ENCODE measurements around the gene PMM2. TPM values are rescaled to one million over a fixed set of nuclear protein-coding genes. Genes with fewer than 3 reads are reported as not detected.
A peak's percentile ranks its signal among the peaks of the same experiment; 100 is the strongest.

Gene PMM2
- total and polyA plus RNA-seq, 2 experiments from 2014 or later: 38.2 to 60.4 TPM

DNA sequence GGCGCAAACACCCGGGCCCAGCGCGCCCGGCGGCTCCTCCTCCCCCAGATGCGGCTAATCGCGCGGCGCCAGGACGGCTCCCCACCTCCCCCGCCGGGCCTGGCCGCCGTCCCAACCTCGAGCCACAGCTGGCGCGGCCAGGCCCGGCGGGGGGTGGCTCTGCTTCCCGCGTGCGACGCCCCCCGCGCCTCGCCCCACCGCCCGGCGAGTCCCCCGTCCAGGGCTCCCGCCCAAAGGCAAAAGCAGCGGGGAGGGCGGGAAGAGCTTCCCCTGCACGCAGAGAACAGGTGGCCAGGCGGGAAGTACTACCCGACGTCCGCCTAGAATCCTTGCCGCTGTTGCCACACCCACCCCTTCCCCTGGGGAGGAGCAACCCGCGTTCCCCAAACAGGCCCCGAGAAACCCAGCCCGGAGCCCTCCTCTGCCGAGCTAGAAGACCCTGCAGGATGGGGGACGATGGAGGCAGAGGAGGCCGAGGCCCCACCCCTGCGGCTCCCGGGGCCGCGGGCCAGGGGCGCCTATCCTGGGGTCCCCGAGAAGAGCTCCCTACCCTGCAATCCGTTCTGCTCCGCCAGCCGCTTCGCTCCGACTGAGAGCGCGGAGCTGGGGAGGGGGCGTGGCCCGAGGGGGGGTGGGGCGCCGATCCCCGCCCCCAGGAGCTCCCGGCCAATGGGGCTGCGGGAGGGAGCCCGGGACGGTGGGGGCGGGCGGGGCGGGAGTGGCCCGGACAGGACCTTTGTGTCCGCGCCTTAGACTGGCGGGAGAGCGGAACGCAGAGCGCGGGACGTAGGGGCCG is 71.0 kb downstream of the PMM2 start, which contains the start of gene CARHSP1:
Gene CARHSP1 (minus strand): TSS at position 591 of the 796 bp plus-strand sequence. CDS start 9,678 bp downstream, outside the sequence.
- Histone ChIP-seq H2AFZ (peak within 1 kb of the TSS; percentile 91), H3F3A (replicated peaks; ENCODE audit: low read depth) (peaks cover 32% of the 10 kb centered on the region), H3K79me2 (replicated peaks; ENCODE audit: insufficient read depth) (peaks cover 49% of the 10 kb centered on the region), H3K4me1 (ENCODE audit: insufficient read depth) (peaks cover 34% of the 10 kb centered on the region), H3K9me2 (ENCODE audit: insufficient read depth) (no peaks in the 10 kb centered on the region), H3K4me3 (peak within 1 kb of the TSS; percentile 100), H3K27ac (ENCODE audit: low read depth) (peak within 1 kb of the TSS; percentile 96), H3K36me3 (ENCODE audit: insufficient read depth) (no peaks in the 10 kb centered on the region), H3K4me2 (peak within 1 kb of the TSS; percentile 100), H3K27me3 (ENCODE audit: insufficient read depth) (no peaks in the 10 kb centered on the region), H4K20me1 (replicated peaks; ENCODE audit: insufficient read depth) (peaks cover 32% of the 10 kb centered on the region)
- TF ChIP-seq POLR2AphosphoS5 (IDR thresholded peaks at IDR 0.05; ENCODE audit: low read depth) (peak; percentile 93), REST (IDR thresholded peaks at IDR 0.05; ENCODE audit: unreplicated experiment) (peak; percentile 18), ZNF331 (CRISPR knock-in tag; IDR thresholded peaks at IDR 0.05; ENCODE audit: low read depth) (no peak)
- peak within 1 kb of the TSS; percentile 80 for H3K27ac Mint-ChIP-seq
- ATAC-seq (peak; percentile 50), DNase-seq (ENCODE audit: low spot score) (peak; percentile 94)
- H3K27me3 Mint-ChIP-seq (ENCODE audit: insufficient read depth, low read depth, poor library complexity): peaks cover 37% of the 10 kb centered on the region
- peak within 1 kb of the TSS; percentile 89 for H3K4me3 Mint-ChIP-seq
- H3K9me3 Mint-ChIP-seq: no peaks in the 10 kb centered on the region; the same call in 2 of the 3 replicates
- H3K4me1 Mint-ChIP-seq: peaks cover 40% of the 10 kb centered on the region
- H3K36me3 Mint-ChIP-seq (ENCODE audit: low read depth): peaks cover 23% of the 10 kb centered on the region

DNA sequence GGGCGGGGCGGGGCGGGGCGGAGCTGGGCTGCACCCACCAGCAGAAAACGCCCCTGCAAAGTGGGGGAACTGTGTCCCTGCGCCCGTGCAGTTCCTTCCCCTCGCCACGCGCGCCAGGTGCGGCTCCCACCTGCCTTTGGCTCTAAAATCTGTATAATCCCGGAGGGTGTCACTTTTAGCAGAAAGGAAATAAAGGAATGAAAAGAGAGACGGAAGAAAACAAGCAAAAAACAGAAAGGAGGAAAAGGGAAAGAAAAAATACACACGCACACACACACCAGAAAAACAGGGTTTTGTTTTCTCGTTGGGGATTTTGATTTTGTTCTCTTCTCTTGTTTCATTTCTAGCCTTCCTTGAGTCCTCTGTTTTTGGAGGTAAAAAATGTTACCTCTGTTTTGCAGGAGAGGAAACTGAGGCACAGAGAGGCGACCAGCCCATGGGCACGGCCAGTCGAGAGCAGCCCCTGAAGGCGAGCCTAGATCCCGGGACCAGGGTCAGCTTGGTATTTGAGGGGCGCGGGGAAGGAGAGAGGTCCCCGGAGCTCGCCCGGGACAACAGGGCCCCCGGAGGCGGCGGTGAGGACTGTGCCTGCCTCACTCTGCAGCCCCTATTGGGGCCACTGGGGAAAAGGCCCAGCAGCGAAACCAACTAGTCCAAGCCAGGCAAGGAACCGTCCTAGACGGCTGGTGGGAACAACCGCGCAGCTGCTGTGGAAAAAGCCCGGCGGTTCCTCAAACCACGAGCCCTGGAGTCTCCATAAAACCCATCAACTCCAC is 71.8 kb downstream of the PMM2 start:
- H3K27me3 ChIP-seq (ENCODE audit: insufficient read depth): no peaks in the 10 kb centered on the region
- peaks cover 25% of the 10 kb centered on the region for H4K20me1 ChIP-seq (replicated peaks; ENCODE audit: insufficient read depth)
- Mint-ChIP-seq H3K9me3 (no peaks in the 10 kb centered on the region; the same call in 2 of the 3 replicates), H3K27ac (peak overlapping the region; percentile 78), H3K27me3 (ENCODE audit: insufficient read depth, low read depth, poor library complexity) (peaks cover 34% of the 10 kb centered on the region), H3K36me3 (ENCODE audit: low read depth) (peaks cover 16% of the 10 kb centered on the region), H3K4me3 (peak overlapping the region; percentile 84), H3K4me1 (peaks cover 32% of the 10 kb centered on the region)
- H2AFZ ChIP-seq: peak overlapping the region; percentile 91
- no peaks in the 10 kb centered on the region for H3K9me2 ChIP-seq (ENCODE audit: insufficient read depth)
- peak overlapping the region; percentile 66 for H3K4me3 ChIP-seq
- H3K36me3 ChIP-seq (ENCODE audit: insufficient read depth): no peaks in the 10 kb centered on the region
- ATAC-seq (peak; percentile 27), DNase-seq (ENCODE audit: low spot score) (peak; percentile 81)
- H3K4me1 ChIP-seq (ENCODE audit: insufficient read depth): peaks cover 26% of the 10 kb centered on the region
- H3K79me2 ChIP-seq (replicated peaks; ENCODE audit: insufficient read depth): peaks cover 42% of the 10 kb centered on the region
- peak overlapping the region; percentile 88 for H3K4me2 ChIP-seq
- H3F3A ChIP-seq (replicated peaks; ENCODE audit: low read depth): peaks cover 26% of the 10 kb centered on the region
- peak overlapping the region; percentile 89; the same call in 1 of the 2 replicates for H3K27ac ChIP-seq (ENCODE audit: low read depth)
- TF ChIP-seq, protein P1, sequence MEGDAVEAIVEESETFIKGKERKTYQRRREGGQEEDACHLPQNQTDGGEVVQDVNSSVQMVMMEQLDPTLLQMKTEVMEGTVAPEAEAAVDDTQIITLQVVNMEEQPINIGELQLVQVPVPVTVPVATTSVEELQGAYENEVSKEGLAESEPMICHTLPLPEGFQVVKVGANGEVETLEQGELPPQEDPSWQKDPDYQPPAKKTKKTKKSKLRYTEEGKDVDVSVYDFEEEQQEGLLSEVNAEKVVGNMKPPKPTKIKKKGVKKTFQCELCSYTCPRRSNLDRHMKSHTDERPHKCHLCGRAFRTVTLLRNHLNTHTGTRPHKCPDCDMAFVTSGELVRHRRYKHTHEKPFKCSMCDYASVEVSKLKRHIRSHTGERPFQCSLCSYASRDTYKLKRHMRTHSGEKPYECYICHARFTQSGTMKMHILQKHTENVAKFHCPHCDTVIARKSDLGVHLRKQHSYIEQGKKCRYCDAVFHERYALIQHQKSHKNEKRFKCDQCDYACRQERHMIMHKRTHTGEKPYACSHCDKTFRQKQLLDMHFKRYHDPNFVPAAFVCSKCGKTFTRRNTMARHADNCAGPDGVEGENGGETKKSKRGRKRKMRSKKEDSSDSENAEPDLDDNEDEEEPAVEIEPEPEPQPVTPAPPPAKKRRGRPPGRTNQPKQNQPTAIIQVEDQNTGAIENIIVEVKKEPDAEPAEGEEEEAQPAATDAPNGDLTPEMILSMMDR (conservative IDR thresholded peaks at IDR 0.05; ENCODE audit: low read depth in 2 of 2): peak in 1 of 2 experiments; percentile 22; a peak in 1 of 4 replicates
- peak; percentile 33; the same call in 1 of the 2 replicates for TF ChIP-seq POLR2AphosphoS5 (IDR thresholded peaks at IDR 0.05; ENCODE audit: low read depth)
- no peak for TF ChIP-seq STAT1 (IDR thresholded peaks at IDR 0.05; ENCODE audit: unreplicated experiment)
- TF ChIP-seq ZNF462 (CRISPR knock-in tag; IDR thresholded peaks at IDR 0.05): no peak
